OCI-LY7 (cell line): ENCODE measurements around the gene GSTO1. TPM values are rescaled to one million over a fixed set of nuclear protein-coding genes. Genes with fewer than 3 reads are reported as not detected.

Experiments used
- BruUV-seq: library from RNA; stranded (reverse); fragments of 400-500 nt; replicated peaks from 2 replicates; lab custom pipeline; 2021; lab: Mats Ljungman, UMichigan
- CTCF ChIA-PET: fragments of 300-600 bp; sonication (Branson Sonifier 250); formaldehyde crosslinking; loops from one replicate; lab custom pipeline; 2022; ENCODE audit warnings: antibody characterized with exemption; ENCODE audit not compliant: unreplicated experiment; lab: Charles Lee
- POLR2A ChIA-PET: fragments of 300-600 bp; sonication (Branson Sonifier 250); formaldehyde crosslinking; loops from one replicate; lab custom pipeline; 2022; ENCODE audit warnings: antibody characterized with exemption; lab: Charles Lee
- DNase-seq: peaks from one replicate; pipeline ENCODE4 v3.0.0-alpha.2; 2015; ENCODE audit warnings: low spot score
- H2AFZ ChIP-seq: fragments of 200-600 bp; sonication (generic), shearing (Covaris generic); 2 replicates; pipeline ENCODE4 v1.6.1; 2014; ENCODE audit warnings: mild to moderate bottlenecking, antibody characterized with exemption, low read length, moderate library complexity
- H3K27ac ChIP-seq: fragments of 200-600 bp; sonication (generic); 2 replicates; pipeline ENCODE4 v1.5.1; 2014; ENCODE audit warnings: mixed run types, low read depth, mild to moderate bottlenecking, moderate library complexity, low read length, inconsistent platforms; ENCODE audit not compliant: poor library complexity, severe bottlenecking
- H3K36me3 ChIP-seq: fragments of 200-600 bp; sonication (generic); 2 replicates; pipeline ENCODE4 v1.6.1; 2014; ENCODE audit warnings: mild to moderate bottlenecking, antibody characterized with exemption, low read length, moderate library complexity, mixed read lengths; ENCODE audit not compliant: insufficient read depth
- H3K4me1 ChIP-seq: fragments of 200-600 bp; sonication (generic); 2 replicates; pipeline ENCODE4 v1.5.1; 2014; ENCODE audit warnings: mild to moderate bottlenecking, low read length; ENCODE audit not compliant: insufficient read depth, poor library complexity, severe bottlenecking
- H3K4me2 ChIP-seq: fragments of 200-600 bp; sonication (generic); 2 replicates; pipeline ENCODE4 v1.6.1; 2014; ENCODE audit warnings: mild to moderate bottlenecking, low read length
- H3K4me3 ChIP-seq: fragments of 200-600 bp; sonication (generic); 2 replicates; pipeline ENCODE4 v1.5.1; 2014; ENCODE audit warnings: mild to moderate bottlenecking, low read depth, low read length; ENCODE audit not compliant: poor library complexity, severe bottlenecking
- H3K79me2 ChIP-seq: fragments of 200-600 bp; sonication (generic); 2 replicates; pipeline ENCODE4 v1.6.1; 2016; ENCODE audit warnings: low read depth, mild to moderate bottlenecking, low read length, moderate library complexity, mixed read lengths; ENCODE audit not compliant: insufficient read depth
- H3K9me2 ChIP-seq: fragments of 200-600 bp; sonication (generic); 2 replicates; pipeline ENCODE4 v1.6.1; 2016; ENCODE audit warnings: mild to moderate bottlenecking, low read length, mixed read lengths; ENCODE audit not compliant: insufficient read depth
- H3K9me3 ChIP-seq: fragments of 200-600 bp; sonication (generic); 2 replicates; pipeline ENCODE4 v1.6.1; 2014; ENCODE audit warnings: mild to moderate bottlenecking, mixed run types, low read length, mixed read lengths
- H4K20me1 ChIP-seq: fragments of 200-600 bp; sonication (generic); 2 replicates; pipeline ENCODE4 v1.6.1; 2014; ENCODE audit warnings: mild to moderate bottlenecking, antibody characterized with exemption, low read length, moderate library complexity, mixed read lengths; ENCODE audit not compliant: insufficient read depth
- CTCF ChIP-seq: fragments of 200-600 bp; sonication (generic); conservative IDR thresholded peaks from 2 replicates; pipeline ENCODE4 v1.5.1; 2014; ENCODE audit warnings: mild to moderate bottlenecking, antibody characterized with exemption, low read length, moderate library complexity, mixed read lengths
- EZH2phosphoT487 ChIP-seq: fragments of 200-600 bp; sonication (generic); IDR thresholded peaks from 2 replicates; pipeline ENCODE4 v1.6.1; 2018; ENCODE audit warnings: low read depth, borderline replicate concordance, mild to moderate bottlenecking, mixed run types, antibody characterized with exemption, low read length, moderate library complexity, mixed read lengths
- intact Hi-C: fragments of 100-400 bp; cut with micrococcal nuclease; formaldehyde crosslinking; loops from one replicate; pipeline ENCODE4 v1.10.0; 2022; ENCODE audit not compliant: unreplicated experiment
- total RNA-seq, 2 experiments: library from RNA; depleted of rRNA in 1 of 2; stranded (reverse); fragments of >200 nt in 1 of 2; shearing (Covaris generic) in 1 of 2; gene quantifications; 2 replicates each; pipeline ENCODE4 v1.2.3, GENCODE V29; 2014 to 2022

Gene GSTO1
- total RNA-seq, 2 experiments from 2014 or later, result 1.7 to 27.4 TPM

DNA sequence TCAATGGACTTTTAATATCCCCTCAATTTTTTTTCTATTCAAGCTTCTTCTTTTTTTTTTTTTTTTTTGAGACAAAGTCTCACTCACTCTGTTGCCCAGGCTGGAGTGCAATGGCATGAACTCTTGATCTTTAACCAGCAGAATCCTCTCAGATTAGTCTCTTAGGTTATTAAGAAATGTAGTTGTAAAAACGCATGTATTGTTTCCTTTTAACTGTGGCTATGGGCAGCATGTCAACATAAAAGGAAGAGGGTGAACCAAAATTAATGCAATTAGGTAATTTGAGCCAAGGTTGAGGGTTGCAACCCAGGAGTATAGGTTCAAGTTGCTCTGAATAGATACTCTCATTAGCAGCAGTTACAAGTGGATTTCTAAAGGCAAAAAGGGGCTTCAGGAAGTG, 4.3 kb upstream of the GSTO1 start:
- Histone ChIP-seq H3K9me2 (no peaks in the 10 kb centered on the region), H3K4me3 (no peak overlapping the region), H2AFZ (no peak overlapping the region), H3K4me1 (peaks cover 7% of the 10 kb centered on the region), H4K20me1 (no peaks in the 10 kb centered on the region), H3K36me3 (no peaks in the 10 kb centered on the region), H3K27ac (no peak overlapping the region), H3K9me3 (peaks cover 11% of the 10 kb centered on the region), H3K79me2 (peaks cover 3% of the 10 kb centered on the region; the same call in 1 of the 2 replicates), H3K4me2 (no peak overlapping the region)
- no TSS peak for BruUV-seq
- DNase-seq, result no peak
- intact Hi-C loops, result no loop called here
- ChIA-PET CTCF (no interaction called here), POLR2A (interaction anchor here (0.6 to 3.4 kb wide), 2 partner anchors 7 to 139 kb away, joined by 4 to 8 read pairs; no protein-coding TSS in a partner anchor)
- TF ChIP-seq EZH2phosphoT487 (no peak), CTCF (no peak)

DNA sequence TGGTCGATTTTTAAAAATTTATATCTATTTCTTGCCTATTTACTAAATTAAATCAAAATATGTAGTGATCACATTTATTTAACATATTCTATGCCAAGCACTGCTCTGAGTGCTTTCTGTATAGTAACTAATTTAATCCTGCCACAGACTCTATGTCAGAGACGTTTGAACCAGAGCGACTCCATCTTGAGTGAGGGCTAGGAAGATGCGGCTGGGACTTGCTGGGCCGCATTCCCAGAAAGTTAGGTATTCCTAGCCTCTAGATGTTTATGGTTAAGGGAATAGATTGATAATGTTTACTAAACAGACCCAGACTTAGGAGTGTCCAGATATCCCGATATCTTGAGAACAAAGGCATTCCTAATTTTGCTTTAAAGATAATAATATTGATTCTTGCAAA, 3.2 kb upstream of the GSTO1 start:
- H4K20me1 ChIP-seq, result no peaks in the 10 kb centered on the region
- no TSS peak for BruUV-seq
- no peaks in the 10 kb centered on the region for H3K9me2 ChIP-seq
- no peak for DNase-seq
- H3K4me2 ChIP-seq, result no peak overlapping the region
- CTCF ChIA-PET, result no interaction called here
- no peak for TF ChIP-seq CTCF
- no peak for TF ChIP-seq EZH2phosphoT487
- peaks cover 9% of the 10 kb centered on the region for H3K9me3 ChIP-seq
- no peak overlapping the region for H3K27ac ChIP-seq
- POLR2A ChIA-PET, result no interaction called here
- H3K36me3 ChIP-seq, result no peaks in the 10 kb centered on the region
- no peak overlapping the region for H3K4me3 ChIP-seq
- H3K4me1 ChIP-seq, result peaks cover 14% of the 10 kb centered on the region
- intact Hi-C loops, result no loop called here
- no peak overlapping the region for H2AFZ ChIP-seq
- H3K79me2 ChIP-seq, result peaks cover 9% of the 10 kb centered on the region; the same call in 1 of the 2 replicates

DNA sequence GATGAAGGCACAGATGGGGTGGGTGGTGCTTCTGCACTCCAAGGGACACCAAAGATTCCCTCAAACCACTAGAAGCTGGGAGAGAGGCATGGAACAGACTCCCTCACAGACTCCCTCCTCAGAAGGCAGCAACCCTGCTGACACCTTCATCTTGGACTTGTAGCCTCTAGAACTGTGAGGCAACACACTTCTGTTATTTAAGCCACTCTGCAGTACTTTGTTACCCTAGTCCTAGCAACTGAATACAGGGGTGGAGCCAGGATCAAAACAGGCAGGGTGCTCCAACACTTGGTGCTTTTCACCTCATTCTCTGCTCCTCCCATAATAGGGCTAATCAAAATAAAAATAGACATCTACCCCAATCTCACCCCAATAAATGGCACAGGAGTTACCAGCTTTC, 2.3 kb upstream of the GSTO1 start:
- H3K4me3 ChIP-seq, result no peak overlapping the region
- DNase-seq, result no peak
- no peaks in the 10 kb centered on the region for H3K9me2 ChIP-seq
- BruUV-seq, result no TSS peak
- H2AFZ ChIP-seq, result no peak overlapping the region
- peaks cover 14% of the 10 kb centered on the region for H3K4me1 ChIP-seq
- H3K4me2 ChIP-seq, result no peak overlapping the region
- H3K27ac ChIP-seq, result no peak overlapping the region
- 0 out of 2 replicates have a peak, but pooled peaks cover under 1% of the 10 kb centered on the region for H3K36me3 ChIP-seq
- H3K79me2 ChIP-seq, result peaks cover 16% of the 10 kb centered on the region; the same call in 1 of the 2 replicates
- H4K20me1 ChIP-seq, result no peaks in the 10 kb centered on the region
- ChIA-PET CTCF (no interaction called here), POLR2A (no interaction called here)
- intact Hi-C loops, result no loop called here
- no peaks in the 10 kb centered on the region; the same call in 1 of the 2 replicates for H3K9me3 ChIP-seq
- TF ChIP-seq EZH2phosphoT487 (no peak), CTCF (no peak)
